A549 (cell line): ENCODE measurements around the gene SRCAP. TPM values are rescaled to one million over a fixed set of nuclear protein-coding genes. Genes with fewer than 3 reads are reported as not detected.

Experiments used
- ATAC-seq, 2 experiments: fragments of 200-7000 bp in 1 of 2; fragments of >200 bp in 1 of 2; cut with Nextera tagmentation in 1 of 2; cut with Tn5 transposase in 1 of 2; 3 replicates each; pipeline versions ENCODE4 v1.8.0 to v1.9.1; 2018 to 2020; ENCODE audit warnings: mild to moderate bottlenecking in 1 of 2, moderate library complexity in 1 of 2
- CTCF ChIA-PET: fragments of 300-600 bp; sonication (Branson Sonifier 250); formaldehyde crosslinking; extraction: SDS; loops from one replicate; lab custom pipeline; 2021; ENCODE audit warnings: antibody characterized with exemption, inconsistent platforms; lab: Yijun Ruan, JAX
- POLR2A ChIA-PET: fragments of 350-600 bp; formaldehyde crosslinking; extraction: SDS; loops from one replicate; lab custom pipeline; 2021; ENCODE audit warnings: antibody characterized with exemption, inconsistent platforms; lab: Yijun Ruan, JAX
- DNase-seq, 2 experiments: peaks; one replicate each; pipeline versions ENCODE4 v3.0.0 to v3.0.0-alpha.2; 2011 to 2016; ENCODE audit warnings: low read depth in 1 of 2, low spot score in 1 of 2
- FAIRE-seq: peaks from 2 replicates; lab custom pipeline; 2011; peaks lifted over from hg19 to GRCh38; lab: Jason Lieb, UNC
- H3K27ac ChIP-seq, 2 experiments: fragments of >200 bp; sonication (Bioruptor Twin); formaldehyde crosslinking; 3 replicates each; pipeline ENCODE4 v1.5.1; 2016 to 2017
- H3K4me1 ChIP-seq: fragments of >200 bp; sonication (Bioruptor Twin); formaldehyde crosslinking; 3 replicates; pipeline ENCODE4 v1.6.1; 2016
- H3K4me2 ChIP-seq: fragments of >200 bp; sonication (Bioruptor Twin); formaldehyde crosslinking; 3 replicates; pipeline ENCODE4 v1.6.1; 2016
- H3K4me3 ChIP-seq: fragments of >200 bp; sonication (Bioruptor Twin); formaldehyde crosslinking; 3 replicates; pipeline ENCODE4 v1.5.1; 2016
- H3K9me3 ChIP-seq: fragments of >200 bp; sonication (Bioruptor Twin); formaldehyde crosslinking; 3 replicates; pipeline ENCODE4 v1.6.1; 2016
- ATOH8 ChIP-seq: fragments of 250-450 bp; sonication (Bioruptor Pico); IDR thresholded peaks from 2 replicates; pipeline ENCODE4 v1.5.0; 2020; ENCODE audit warnings: low read depth, mild to moderate bottlenecking, moderate library complexity
- BHLHE40 ChIP-seq: IDR thresholded peaks from 2 replicates; pipeline ENCODE4 v1.6.1; 2012; ENCODE audit warnings: low read depth, low read length, inconsistent platforms
- CHD2 ChIP-seq: fragments of 150-350 bp; IDR thresholded peaks from 2 replicates; pipeline ENCODE4 v1.6.1; 2014; ENCODE audit warnings: low read length; ENCODE audit not compliant: partially characterized antibody
- CTCF ChIP-seq: fragments of >200 bp; sonication (Bioruptor Twin); formaldehyde crosslinking; IDR thresholded peaks from 3 replicates; pipeline ENCODE4 v1.5.1; 2016
- EHF ChIP-seq: fragments of 250-450 bp; sonication (Bioruptor Pico); IDR thresholded peaks from 2 replicates; pipeline ENCODE4 v1.5.0; 2020; ENCODE audit warnings: mild to moderate bottlenecking
- EHMT2 ChIP-seq: fragments of 200-600 bp; sonication (generic); IDR thresholded peaks from 2 replicates; pipeline ENCODE4 v1.6.1; 2016; ENCODE audit warnings: antibody characterized with exemption, low read depth, mild to moderate bottlenecking, moderate library complexity
- EP300 ChIP-seq, 2 experiments: fragments of >200 bp; sonication (Bioruptor Twin); formaldehyde crosslinking; IDR thresholded peaks; 2 replicates in 1 of 2; 3 replicates in 1 of 2; pipeline ENCODE4 v1.6.1; 2016 to 2017
- FOXS1 ChIP-seq: fragments of 250-450 bp; sonication (Bioruptor Pico); IDR thresholded peaks from 2 replicates; pipeline ENCODE4 v1.5.0; 2020; ENCODE audit warnings: mild to moderate bottlenecking, moderate library complexity
- HEYL ChIP-seq: fragments of 250-450 bp; sonication (Bioruptor Pico); IDR thresholded peaks from 2 replicates; pipeline ENCODE4 v1.8.0; 2021; ENCODE audit warnings: mild to moderate bottlenecking, moderate library complexity
- HOXA7 ChIP-seq: fragments of 250-450 bp; sonication (Bioruptor Pico); IDR thresholded peaks from 2 replicates; pipeline ENCODE4 v1.5.0; 2020; ENCODE audit warnings: mild to moderate bottlenecking, moderate library complexity
- HOXB13 ChIP-seq: fragments of 250-450 bp; sonication (Bioruptor Pico); IDR thresholded peaks from 2 replicates; pipeline ENCODE4 v1.5.0; 2020; ENCODE audit warnings: low read depth, mild to moderate bottlenecking, moderate library complexity
- HOXB5 ChIP-seq: fragments of 250-450 bp; sonication (Bioruptor Pico); IDR thresholded peaks from 2 replicates; pipeline ENCODE4 v1.5.0; 2020; ENCODE audit warnings: mild to moderate bottlenecking, moderate library complexity
- JUN ChIP-seq, 2 experiments: fragments of >200 bp; sonication (Bioruptor Twin); formaldehyde crosslinking; IDR thresholded peaks; 2 replicates in 1 of 2; 3 replicates in 1 of 2; pipeline ENCODE4 v1.6.1; 2016 to 2017
- JUNB ChIP-seq: fragments of >200 bp; sonication (Bioruptor Twin); formaldehyde crosslinking; IDR thresholded peaks from 2 replicates; pipeline ENCODE4 v1.6.1; 2016
- KDM1A ChIP-seq: fragments of 200-600 bp; sonication (generic); IDR thresholded peaks from 2 replicates; pipeline ENCODE4 v1.6.1; 2016; ENCODE audit warnings: low read depth, mild to moderate bottlenecking
- MAFK ChIP-seq: fragments of 450-650 bp; IDR thresholded peaks from 2 replicates; pipeline ENCODE4 v1.6.1; 2014; ENCODE audit not compliant: partially characterized antibody
- MYC ChIP-seq: IDR thresholded peaks from 2 replicates; pipeline ENCODE4 v1.6.1; 2012; ENCODE audit warnings: mild to moderate bottlenecking, inconsistent platforms, low read length, improper control_type of control experiment, borderline replicate concordance
- NFE2L2 ChIP-seq: fragments of 150-350 bp; conservative IDR thresholded peaks from 2 replicates; pipeline ENCODE4 v1.6.1; 2014; ENCODE audit warnings: low read length
- NR3C1 ChIP-seq: fragments of >200 bp; sonication (Bioruptor Twin); formaldehyde crosslinking; IDR thresholded peaks from 3 replicates; pipeline ENCODE4 v1.6.1; 2017
- POLR2A ChIP-seq: IDR thresholded peaks from 2 replicates; pipeline ENCODE4 v1.6.1; 2012; ENCODE audit warnings: mild to moderate bottlenecking, low read length
- POLR2AphosphoS2 ChIP-seq: conservative IDR thresholded peaks from 2 replicates; pipeline ENCODE4 v1.6.1; 2012; ENCODE audit warnings: low read length, improper control_type of control experiment, inconsistent platforms
- RCOR1 ChIP-seq: fragments of 150-350 bp; IDR thresholded peaks from 2 replicates; pipeline ENCODE4 v1.6.1; 2014; ENCODE audit warnings: antibody characterized with exemption, low read length, low read depth
- SMC3 ChIP-seq: fragments of >200 bp; sonication (Bioruptor Twin); formaldehyde crosslinking; IDR thresholded peaks from 3 replicates; pipeline ENCODE4 v1.6.1; 2018; ENCODE audit warnings: inconsistent platforms
- SREBF2 ChIP-seq: fragments of 450-650 bp; IDR thresholded peaks from 2 replicates; pipeline ENCODE4 v1.6.1; 2014; ENCODE audit warnings: mild to moderate bottlenecking, moderate library complexity
- TFCP2L1 ChIP-seq: fragments of 250-450 bp; sonication (Bioruptor Pico); IDR thresholded peaks from 2 replicates; pipeline ENCODE4 v1.5.0; 2021; ENCODE audit warnings: mild to moderate bottlenecking
- TP53 ChIP-seq: fragments of 250-450 bp; sonication (Bioruptor Pico); IDR thresholded peaks from 2 replicates; pipeline ENCODE4 v1.5.0; 2021; ENCODE audit warnings: mild to moderate bottlenecking, moderate library complexity
- USF2 ChIP-seq: fragments of 450-650 bp; IDR thresholded peaks from 2 replicates; pipeline ENCODE4 v1.6.1; 2014; ENCODE audit warnings: antibody characterized with exemption
- ZC3H11A ChIP-seq: fragments of 450-650 bp; IDR thresholded peaks from 2 replicates; pipeline ENCODE4 v1.6.1; 2014; ENCODE audit warnings: antibody characterized with exemption, mild to moderate bottlenecking
- ZFP36 ChIP-seq: fragments of 450-650 bp; IDR thresholded peaks from 2 replicates; pipeline ENCODE4 v1.6.1; 2014; ENCODE audit warnings: borderline replicate concordance; ENCODE audit not compliant: partially characterized antibody
- WGBS: methylation state at CpG from one replicate; pipeline ENCODE4 v1.1.6; 2017; ENCODE audit errors: missing lambda C conversion rate; 5-methylcytosine and 5-hydroxymethylcytosine counted together
- polyA plus RNA-seq, 4 experiments: library from polyadenylated mRNA; depleted of rRNA in 3 of 4; stranded (reverse); fragments of >200 nt; fragmentation: RNase III in 1 of 4; extraction: RNeasy Plus Mini Kit Qiagen cat#74134 plus additional on column Dnase treatment in 1 of 4; gene quantifications; 2 replicates in 3 of 4; 3 replicates in 1 of 4; pipeline ENCODE4 v1.2.3, GENCODE V29; 2011 to 2017
- TF ChIP-seq, protein P1 (sequence below): fragments of >200 bp; sonication (Bioruptor Twin); formaldehyde crosslinking; IDR thresholded peaks from 3 replicates; pipeline ENCODE4 v1.6.1; 2016

SRCAP gene
- polyA plus RNA-seq, 2 of the 4 experiments (the other 2 are of a cell fraction) = 6.2 to 19.9 TPM

DNA sequence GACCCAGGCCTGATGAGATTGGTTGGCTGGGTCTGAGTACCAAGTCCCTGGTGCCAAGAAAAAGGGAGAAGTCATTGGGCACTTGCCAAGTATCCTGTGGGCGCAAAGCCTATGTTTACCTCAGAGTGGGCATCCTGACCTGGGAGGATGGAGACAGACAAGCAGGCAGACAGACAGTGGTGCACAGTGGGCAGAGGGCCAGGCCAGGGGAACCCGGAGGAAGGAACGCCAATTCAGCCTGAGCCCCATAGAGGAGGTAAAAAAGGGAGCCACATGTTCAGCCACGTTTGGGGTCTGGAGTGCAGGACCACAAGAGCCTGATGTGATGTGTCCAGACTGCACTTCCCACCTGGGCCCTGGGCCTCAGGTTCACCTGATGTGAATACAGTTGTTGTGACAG, 54.6 kb downstream of the SRCAP start:
- H3K9me3 ChIP-seq = no peaks in the 10 kb centered on the region
- ATAC-seq = no peak
- ChIA-PET POLR2A (no interaction called here), CTCF (interaction anchor here (0.6 kb wide), 1 partner anchor 91 kb away, joined by 3 read pairs; no protein-coding TSS in a partner anchor)
- no peak overlapping the region for H3K4me3 ChIP-seq
- no peak for FAIRE-seq
- no peak overlapping the region for H3K27ac ChIP-seq
- 88% methylated on average over 4 of the region's 4 CpGs for WGBS
- TF ChIP-seq POLR2AphosphoS2 (no peak), EP300 (IDR thresholded peaks at IDR 0.05) (no peak), MYC (no peak), CTCF (no peak), MAFK (no peak), FOXS1 (no peak), JUNB (no peak), SMC3 (no peak), TFCP2L1 (no peak), HOXB5 (no peak), CHD2 (no peak), BHLHE40 (no peak), JUN (IDR thresholded peaks at IDR 0.05) (no peak), ATOH8 (CRISPR knock-in tag) (no peak), NFE2L2 (no peak), NR3C1 (no peak)
- no peaks in the 10 kb centered on the region for H3K4me1 ChIP-seq
- no peak overlapping the region for H3K4me2 ChIP-seq
- DNase-seq = no peak

- CTCF ChIA-PET = no interaction called here
Observed at GRCh38 chr16:30755955-30756780, 57.2 kb downstream of the SRCAP start.

More at GRCh38 chr16:30755955-30756780, 57.2 kb downstream of the SRCAP start:
- H3K4me2 ChIP-seq = no peak overlapping the region
- TF ChIP-seq ZC3H11A (no peak), ZFP36 (no peak), HEYL (CRISPR knock-in tag) (no peak), KDM1A (no peak), POLR2A (no peak), HOXB13 (CRISPR knock-in tag) (no peak), EHF (CRISPR knock-in tag) (no peak), USF2 (no peak), TP53 (CRISPR knock-in tag) (no peak), CHD2 (no peak), HOXA7 (CRISPR knock-in tag) (no peak), NFE2L2 (no peak), EHMT2 (no peak), SREBF2 (no peak), RCOR1 (no peak)
- TF ChIP-seq, protein P1, sequence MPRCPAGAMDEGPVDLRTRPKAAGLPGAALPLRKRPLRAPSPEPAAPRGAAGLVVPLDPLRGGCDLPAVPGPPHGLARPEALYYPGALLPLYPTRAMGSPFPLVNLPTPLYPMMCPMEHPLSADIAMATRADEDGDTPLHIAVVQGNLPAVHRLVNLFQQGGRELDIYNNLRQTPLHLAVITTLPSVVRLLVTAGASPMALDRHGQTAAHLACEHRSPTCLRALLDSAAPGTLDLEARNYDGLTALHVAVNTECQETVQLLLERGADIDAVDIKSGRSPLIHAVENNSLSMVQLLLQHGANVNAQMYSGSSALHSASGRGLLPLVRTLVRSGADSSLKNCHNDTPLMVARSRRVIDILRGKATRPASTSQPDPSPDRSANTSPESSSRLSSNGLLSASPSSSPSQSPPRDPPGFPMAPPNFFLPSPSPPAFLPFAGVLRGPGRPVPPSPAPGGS = no peak
- TF ChIP-seq, all 56 proteins: peak for 0
- H3K4me1 ChIP-seq = peaks cover 5% of the 10 kb centered on the region; the same call in 2 of the 3 replicates
- WGBS = 91% methylated on average over 19 of the region's 20 CpGs
- POLR2A ChIA-PET = no interaction called here
- no peaks in the 10 kb centered on the region for H3K9me3 ChIP-seq
- H3K27ac ChIP-seq = no peak overlapping the region
- no peak for DNase-seq
- ATAC-seq = peak; percentile 19 to 21; a peak in 1 of 6 replicates
- H3K4me3 ChIP-seq = no peak overlapping the region
- FAIRE-seq = no peak
